GM13977 (cell line): ENCODE data around the gene IL18RAP.

Experiments
- DNase-seq: peaks from one replicate; pipeline ENCODE4 v3.0.0; 2012; ENCODE audit warnings: low spot score
- CTCF ChIP-seq: IDR thresholded peaks from 2 replicates; pipeline ENCODE4 v1.5.1; 2012; ENCODE audit warnings: mild to moderate bottlenecking, control low read depth; ENCODE audit not compliant: insufficient read depth; ENCODE audit errors: extremely low read depth, missing control alignments
- in situ Hi-C: fragments of 300-500 bp; cut with MboI; formaldehyde crosslinking; loops from one replicate; pipeline ENCODE4 v1.12.0; 2022; ENCODE audit warnings: low sequenced_read_pairs, low pct_unique_long_range_greater_than_20kb, mixed read lengths, inconsistent platforms; ENCODE audit not compliant: unreplicated experiment

The IL18RAP gene, protein sequence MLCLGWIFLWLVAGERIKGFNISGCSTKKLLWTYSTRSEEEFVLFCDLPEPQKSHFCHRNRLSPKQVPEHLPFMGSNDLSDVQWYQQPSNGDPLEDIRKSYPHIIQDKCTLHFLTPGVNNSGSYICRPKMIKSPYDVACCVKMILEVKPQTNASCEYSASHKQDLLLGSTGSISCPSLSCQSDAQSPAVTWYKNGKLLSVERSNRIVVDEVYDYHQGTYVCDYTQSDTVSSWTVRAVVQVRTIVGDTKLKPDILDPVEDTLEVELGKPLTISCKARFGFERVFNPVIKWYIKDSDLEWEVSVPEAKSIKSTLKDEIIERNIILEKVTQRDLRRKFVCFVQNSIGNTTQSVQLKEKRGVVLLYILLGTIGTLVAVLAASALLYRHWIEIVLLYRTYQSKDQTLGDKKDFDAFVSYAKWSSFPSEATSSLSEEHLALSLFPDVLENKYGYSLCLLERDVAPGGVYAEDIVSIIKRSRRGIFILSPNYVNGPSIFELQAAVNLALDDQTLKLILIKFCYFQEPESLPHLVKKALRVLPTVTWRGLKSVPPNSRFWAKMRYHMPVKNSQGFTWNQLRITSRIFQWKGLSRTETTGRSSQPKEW

DNA sequence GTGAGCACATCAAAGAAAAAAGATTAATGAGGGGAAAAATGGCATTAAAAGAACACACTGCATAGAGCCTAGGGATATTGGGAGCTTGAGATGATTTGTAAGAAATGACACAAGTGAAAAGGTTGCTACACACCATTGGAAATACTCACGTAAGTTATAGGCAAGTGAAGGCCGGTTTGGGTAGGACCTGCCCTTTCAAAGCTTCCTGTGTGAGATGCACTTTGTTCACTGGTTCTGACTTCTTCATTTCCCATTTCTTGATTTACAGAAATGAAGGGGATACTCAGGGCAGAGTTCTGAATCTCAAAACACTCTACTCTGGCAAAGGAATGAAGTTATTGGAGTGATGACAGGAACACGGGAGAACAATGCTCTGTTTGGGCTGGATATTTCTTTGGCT, at the start of gene IL18RAP:
TSS of gene IL18RAP (plus strand) at position 251 of the 400 bp plus-strand sequence. CDS start at position 369, 118 bp downstream.
- no peak for DNase-seq
- TF ChIP-seq CTCF = no peak
- in situ Hi-C loops = no loop called here

GRCh38 chr2:102376052-102376591, 46.8 kb upstream of the IL18RAP start:
- TF ChIP-seq CTCF = no peak
- no peak for DNase-seq
- in situ Hi-C loops = no loop called here

DNA sequence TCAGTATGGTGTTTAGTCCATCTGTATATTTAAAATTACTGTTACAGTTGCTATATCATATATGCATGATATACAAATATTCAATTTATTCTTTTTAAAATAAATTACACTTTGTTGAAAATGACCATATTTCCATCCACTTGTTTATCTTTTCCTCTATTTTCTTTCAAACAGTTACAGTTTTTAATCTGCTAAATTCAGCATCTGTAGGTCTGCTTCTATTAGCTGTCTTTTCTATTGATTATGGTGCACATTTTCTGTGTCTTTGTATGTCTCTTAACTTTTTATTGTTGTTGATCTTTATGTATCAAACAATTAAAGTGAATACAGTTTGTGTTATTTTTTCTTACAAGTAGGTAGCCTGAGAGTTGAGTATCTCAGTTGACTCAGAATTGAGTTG, 39.2 kb upstream of the IL18RAP start:
- DNase-seq = no peak
- in situ Hi-C loops = no loop called here
- no peak for TF ChIP-seq CTCF

DNA sequence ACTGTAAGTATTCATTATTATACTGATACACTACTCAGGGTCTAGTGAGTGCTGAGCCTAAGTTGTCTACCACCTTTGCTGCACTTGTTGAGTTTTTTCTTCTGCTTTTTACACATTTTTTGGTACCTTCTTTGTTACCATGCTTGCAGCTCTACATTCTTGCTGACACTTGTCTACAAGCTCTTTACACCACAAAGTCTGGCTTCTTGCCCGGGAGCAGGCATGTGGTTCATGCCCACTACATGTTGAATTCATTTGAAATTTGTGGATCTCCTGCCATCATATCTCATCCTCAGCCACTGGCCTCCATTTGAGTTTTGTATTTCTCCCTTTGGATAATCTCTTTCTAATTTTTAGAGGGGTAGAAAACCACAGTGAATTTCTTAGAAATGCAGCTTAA, 37.4 kb upstream of the IL18RAP start:
- in situ Hi-C loops = no loop called here
- TF ChIP-seq CTCF = no peak
- DNase-seq = no peak

- TF ChIP-seq CTCF = no peak
- in situ Hi-C loops = no loop called here
- no peak for DNase-seq
Observed at GRCh38 chr2:102386004-102386403, 37.0 kb upstream of the IL18RAP start.

DNA sequence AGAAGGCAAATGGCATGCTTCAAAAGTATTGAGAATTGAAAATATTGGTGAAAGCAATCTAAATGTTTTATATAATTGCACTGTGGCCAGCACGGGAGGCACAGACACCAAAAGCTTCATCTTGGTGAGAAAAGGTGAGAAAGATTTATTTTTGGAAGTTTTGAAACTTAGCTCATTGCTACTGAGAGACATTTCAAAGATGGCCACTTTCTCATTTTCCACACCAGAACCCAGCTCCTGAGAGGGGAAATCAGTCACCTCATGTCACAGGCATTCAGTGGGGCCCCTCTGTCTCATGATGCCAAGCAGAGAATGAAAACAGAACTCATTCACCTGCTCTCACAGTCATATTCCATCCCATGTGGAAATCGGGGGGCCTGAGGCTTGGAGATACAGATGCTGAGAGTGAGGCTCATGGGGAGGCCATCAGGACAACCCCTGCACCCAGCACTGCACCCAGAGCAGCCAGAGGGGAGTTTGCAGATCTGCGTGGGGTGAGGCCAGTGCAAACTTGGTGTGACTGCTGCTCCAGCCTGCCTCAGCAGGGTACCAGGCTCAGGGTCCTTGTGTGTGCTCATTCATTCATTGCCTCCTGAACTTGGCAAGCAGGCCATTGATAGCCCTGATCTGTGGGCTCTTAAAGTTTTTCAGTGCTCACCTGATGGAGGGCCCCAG, 36.0 kb upstream of the IL18RAP start:
- DNase-seq = peak; percentile 39
- in situ Hi-C loops = no loop called here
- no peak for TF ChIP-seq CTCF
